KBM-7 (cell line): ENCODE data around the gene HPD.
"Not testable (repeated sequence)": the region's sequence is repeated elsewhere in the genome, so short reads cannot be mapped to it uniquely, and the experiment has no call there.

Experiments used
- DNase-seq: peaks from one replicate; pipeline ENCODE4 v3.0.0-alpha.2; 2015
- in situ Hi-C: fragments of 300-500 bp; cut with MboI; formaldehyde crosslinking; loops from 2 replicates; pipeline ENCODE4 v1.14.3; 2020; ENCODE audit warnings: low sequenced_read_pairs, low pct_unique_long_range_greater_than_20kb, mixed read lengths

Gene HPD

GRCh38 chr12:121791671-121792551 lies 66.7 kb downstream of the HPD start:
- in situ Hi-C loops: no loop called here

GRCh38 chr12:121790785-121791184 lies 67.9 kb downstream of the HPD start:
- DNase-seq, in situ Hi-C loops: not testable (repeated sequence)

More at GRCh38 chr12:121791671-121792551, 66.7 kb downstream of the HPD start:
- DNase-seq: no peak

GRCh38 chr12:121789800-121790728 lies 68.6 kb downstream of the HPD start:
- peak; percentile 94 for DNase-seq
- in situ Hi-C loops: no loop called here
